HEK293 (cell line): ENCODE measurements around the gene SPATA4.

ENCODE experiments used
- CTCF ChIA-PET: fragments of 350-600 bp; formaldehyde crosslinking; extraction: SDS; loops from one replicate; lab custom pipeline; 2021; ENCODE audit warnings: antibody characterized with exemption; lab: Yijun Ruan, JAX
- POLR2A ChIA-PET: fragments of 300-600 bp; formaldehyde crosslinking; extraction: SDS; loops from one replicate; lab custom pipeline; 2020; ENCODE audit warnings: antibody characterized with exemption, inconsistent platforms; lab: Yijun Ruan, JAX
- H3K27ac ChIP-seq: fragments of 200-500 bp; sonication (Bioruptor generic); 2 replicates; pipeline ENCODE4 v1.5.1; 2014; ENCODE audit warnings: low read depth, low read length, control low read depth, inconsistent platforms; ENCODE audit errors: extremely low read depth
- H3K36me3 ChIP-seq, 2 experiments: fragments of 200-500 bp in 1 of 2; sonication (Bioruptor generic) in 1 of 2; 1 replicate in 1 of 2; 2 replicates in 1 of 2; pipeline ENCODE4 v1.5.1; 2014 to 2017; ENCODE audit warnings: inconsistent platforms in 2 of 2, low read length in 2 of 2; ENCODE audit not compliant: control insufficient read depth in 2 of 2, insufficient read depth in 1 of 2
- H3K4me1 ChIP-seq: fragments of 200-500 bp; sonication (Bioruptor generic); 2 replicates; pipeline ENCODE4 v1.5.1; 2014; ENCODE audit warnings: mild to moderate bottlenecking, low read length, inconsistent platforms; ENCODE audit not compliant: control insufficient read depth, insufficient read depth
- H3K4me3 ChIP-seq: 2 replicates; pipeline ENCODE4 v1.5.1; 2011; ENCODE audit warnings: low read depth, mild to moderate bottlenecking, control low read depth, low read length, moderate library complexity
- H3K9me3 ChIP-seq: fragments of 200-500 bp; sonication (Bioruptor generic); 2 replicates; pipeline ENCODE4 v1.5.1; 2014; ENCODE audit warnings: low read depth, low read length, inconsistent platforms; ENCODE audit not compliant: control insufficient read depth, insufficient read depth
- EGR2 ChIP-seq: fragments of 450-650 bp; formaldehyde crosslinking; IDR thresholded peaks from 2 replicates; pipeline ENCODE4 v1.5.1; 2016; ENCODE audit warnings: low read depth, missing biosample characterization, missing genetic modification characterization
- GLIS1 ChIP-seq: fragments of 450-650 bp; formaldehyde crosslinking; IDR thresholded peaks from 2 replicates; pipeline ENCODE4 v1.5.1; 2016; ENCODE audit warnings: missing biosample characterization, missing genetic modification characterization
- KLF9 ChIP-seq: fragments of 450-650 bp; formaldehyde crosslinking; IDR thresholded peaks from 2 replicates; pipeline ENCODE4 v1.5.1; 2016; ENCODE audit warnings: missing biosample characterization, missing genetic modification characterization, low read depth
- MZF1 ChIP-seq: fragments of 450-650 bp; formaldehyde crosslinking; IDR thresholded peaks from 2 replicates; pipeline ENCODE4 v1.5.1; 2017; ENCODE audit warnings: missing biosample characterization, missing genetic modification characterization, borderline replicate concordance
- SP2 ChIP-seq: fragments of 450-650 bp; formaldehyde crosslinking; IDR thresholded peaks from 2 replicates; pipeline ENCODE4 v1.5.1; 2016; ENCODE audit warnings: missing biosample characterization, missing genetic modification characterization
- SP3 ChIP-seq: fragments of 450-650 bp; formaldehyde crosslinking; IDR thresholded peaks from 2 replicates; pipeline ENCODE4 v1.5.1; 2016; ENCODE audit warnings: missing biosample characterization, missing genetic modification characterization
- YY2 ChIP-seq: fragments of 450-650 bp; formaldehyde crosslinking; IDR thresholded peaks from 2 replicates; pipeline ENCODE4 v1.5.1; 2016; ENCODE audit warnings: missing biosample characterization, missing genetic modification characterization
- ZBTB17 ChIP-seq: fragments of 450-650 bp; formaldehyde crosslinking; IDR thresholded peaks from 2 replicates; pipeline ENCODE4 v1.5.1; 2016; ENCODE audit warnings: missing biosample characterization, missing genetic modification characterization
- ZBTB20 ChIP-seq: fragments of 450-650 bp; formaldehyde crosslinking; IDR thresholded peaks from 2 replicates; pipeline ENCODE4 v1.5.1; 2016; ENCODE audit warnings: missing biosample characterization, missing genetic modification characterization
- ZIC2 ChIP-seq: fragments of 450-650 bp; formaldehyde crosslinking; IDR thresholded peaks from 2 replicates; pipeline ENCODE4 v1.5.1; 2016; ENCODE audit warnings: missing biosample characterization, missing genetic modification characterization
- ZNF404 ChIP-seq: fragments of 450-650 bp; formaldehyde crosslinking; IDR thresholded peaks from 2 replicates; pipeline ENCODE4 v1.5.1; 2017; ENCODE audit warnings: missing biosample characterization, missing genetic modification characterization
- ZNF426 ChIP-seq: fragments of 450-650 bp; formaldehyde crosslinking; IDR thresholded peaks from 2 replicates; pipeline ENCODE4 v1.5.1; 2017; ENCODE audit warnings: missing biosample characterization, missing genetic modification characterization, mild to moderate bottlenecking, inconsistent platforms, moderate library complexity
- ZNF473 ChIP-seq: fragments of 450-650 bp; formaldehyde crosslinking; IDR thresholded peaks from 2 replicates; pipeline ENCODE4 v1.5.1; 2017; ENCODE audit warnings: missing biosample characterization, missing genetic modification characterization
- ZNF548 ChIP-seq: fragments of 450-650 bp; formaldehyde crosslinking; IDR thresholded peaks from 2 replicates; pipeline ENCODE4 v1.5.1; 2016; ENCODE audit warnings: missing biosample characterization, missing genetic modification characterization
- TF ChIP-seq, protein P1 (sequence below): fragments of 450-650 bp; formaldehyde crosslinking; conservative IDR thresholded peaks from 2 replicates; pipeline ENCODE4 v1.5.1; 2016; ENCODE audit warnings: low read depth, missing biosample characterization, missing genetic modification characterization
- TF ChIP-seq, protein P2 (sequence below): fragments of 450-650 bp; formaldehyde crosslinking; IDR thresholded peaks from 2 replicates; pipeline ENCODE4 v1.5.1; 2017; ENCODE audit warnings: missing biosample characterization, missing genetic modification characterization
- TF ChIP-seq, protein P3 (sequence below): fragments of 450-650 bp; formaldehyde crosslinking; conservative IDR thresholded peaks from 2 replicates; pipeline ENCODE4 v1.5.1; 2016; ENCODE audit warnings: low read depth, missing biosample characterization, missing genetic modification characterization
- TF ChIP-seq, protein P4 (sequence below): fragments of 450-650 bp; formaldehyde crosslinking; IDR thresholded peaks from 2 replicates; pipeline ENCODE4 v1.5.1; 2016; ENCODE audit warnings: missing biosample characterization, missing genetic modification characterization
- TF ChIP-seq, protein P5 (sequence below): fragments of 450-650 bp; formaldehyde crosslinking; optimal IDR thresholded peaks from 2 replicates; pipeline ENCODE3; 2016; ENCODE audit warnings: missing biosample characterization, mild to moderate bottlenecking, missing genetic modification characterization
- TF ChIP-seq, protein P6 (sequence below): fragments of 450-650 bp; formaldehyde crosslinking; IDR thresholded peaks from 2 replicates; pipeline ENCODE4 v1.5.1; 2016; ENCODE audit warnings: missing biosample characterization, missing genetic modification characterization, borderline replicate concordance

Gene SPATA4

DNA sequence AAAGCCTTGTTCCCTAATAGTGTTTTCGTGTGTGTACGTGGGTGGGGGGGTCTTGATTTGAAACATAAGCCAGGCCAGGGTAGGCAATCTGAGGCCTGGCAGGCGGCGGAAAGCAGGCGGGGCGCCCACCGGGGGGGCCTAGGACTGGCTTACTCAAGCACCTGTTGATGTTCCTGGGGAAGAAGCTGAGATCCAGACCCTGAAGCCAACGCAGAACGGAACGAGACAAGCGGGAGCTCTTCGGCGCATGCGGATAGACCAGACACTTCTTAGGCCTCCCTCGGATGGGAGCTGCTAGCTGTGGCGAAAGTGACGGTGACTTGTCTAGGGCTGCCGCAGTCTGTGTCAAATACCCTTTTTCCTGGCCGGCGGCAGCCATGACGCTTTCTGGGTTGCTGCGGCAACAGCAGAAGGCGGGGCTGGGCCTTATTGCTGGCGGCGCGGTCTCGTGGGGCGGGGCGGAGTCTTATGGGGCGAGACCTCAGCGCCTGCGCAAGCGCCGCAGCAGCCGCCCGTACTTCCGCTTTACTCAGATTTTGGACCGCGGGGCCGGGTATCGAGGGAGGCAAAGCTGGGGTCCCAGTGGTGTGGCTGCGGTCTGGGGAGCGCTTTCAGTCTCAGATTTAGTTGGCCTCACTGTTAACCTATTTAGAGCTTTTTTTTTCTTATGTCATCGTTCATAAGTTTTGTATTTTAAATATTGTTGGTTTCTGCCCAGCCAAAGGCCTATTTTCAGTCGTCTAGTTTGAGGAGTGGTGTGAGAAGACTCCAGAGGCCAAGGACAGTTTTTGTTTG lies at the start of gene SPATA4:
TSS of gene SPATA4 (minus strand) at position 402 of the 795 bp plus-strand sequence. CDS start at position 379, 23 bp downstream.
- ChIA-PET POLR2A (no interaction called here), CTCF (interaction anchor here (1.1 kb wide), 1 partner anchor 11 kb away, joined by 4 read pairs; no protein-coding TSS in a partner anchor)
- Histone ChIP-seq H3K4me1 (peaks cover 5% of the 10 kb centered on the region; the same call in 1 of the 2 replicates), H3K9me3 (no peaks in the 10 kb centered on the region), H3K36me3 (no peaks in the 10 kb centered on the region), H3K4me3 (peak within 1 kb of the TSS; percentile 48), H3K27ac (peak within 1 kb of the TSS; percentile 48)
- TF ChIP-seq KLF9 (peak; percentile 48; the same call in 1 of the 2 replicates), ZNF473 (tag by site-specific recombination) (no peak), ZNF426 (no peak), EGR2 (tag by site-specific recombination) (no peak), SP2 (tag by site-specific recombination) (peak; percentile 54), MZF1 (tag by site-specific recombination) (no peak), SP3 (peak; percentile 45; the same call in 1 of the 2 replicates), ZNF404 (no peak), ZIC2 (tag by site-specific recombination) (peak; percentile 73), YY2 (tag by site-specific recombination) (peak; percentile 60; the same call in 1 of the 2 replicates), ZBTB20 (tag by site-specific recombination) (peak; percentile 96), ZBTB17 (tag by site-specific recombination) (peak; percentile 93), ZNF548 (no peak), GLIS1 (tag by site-specific recombination) (peak; percentile 66; the same call in 1 of the 2 replicates)
- TF ChIP-seq, protein P1, sequence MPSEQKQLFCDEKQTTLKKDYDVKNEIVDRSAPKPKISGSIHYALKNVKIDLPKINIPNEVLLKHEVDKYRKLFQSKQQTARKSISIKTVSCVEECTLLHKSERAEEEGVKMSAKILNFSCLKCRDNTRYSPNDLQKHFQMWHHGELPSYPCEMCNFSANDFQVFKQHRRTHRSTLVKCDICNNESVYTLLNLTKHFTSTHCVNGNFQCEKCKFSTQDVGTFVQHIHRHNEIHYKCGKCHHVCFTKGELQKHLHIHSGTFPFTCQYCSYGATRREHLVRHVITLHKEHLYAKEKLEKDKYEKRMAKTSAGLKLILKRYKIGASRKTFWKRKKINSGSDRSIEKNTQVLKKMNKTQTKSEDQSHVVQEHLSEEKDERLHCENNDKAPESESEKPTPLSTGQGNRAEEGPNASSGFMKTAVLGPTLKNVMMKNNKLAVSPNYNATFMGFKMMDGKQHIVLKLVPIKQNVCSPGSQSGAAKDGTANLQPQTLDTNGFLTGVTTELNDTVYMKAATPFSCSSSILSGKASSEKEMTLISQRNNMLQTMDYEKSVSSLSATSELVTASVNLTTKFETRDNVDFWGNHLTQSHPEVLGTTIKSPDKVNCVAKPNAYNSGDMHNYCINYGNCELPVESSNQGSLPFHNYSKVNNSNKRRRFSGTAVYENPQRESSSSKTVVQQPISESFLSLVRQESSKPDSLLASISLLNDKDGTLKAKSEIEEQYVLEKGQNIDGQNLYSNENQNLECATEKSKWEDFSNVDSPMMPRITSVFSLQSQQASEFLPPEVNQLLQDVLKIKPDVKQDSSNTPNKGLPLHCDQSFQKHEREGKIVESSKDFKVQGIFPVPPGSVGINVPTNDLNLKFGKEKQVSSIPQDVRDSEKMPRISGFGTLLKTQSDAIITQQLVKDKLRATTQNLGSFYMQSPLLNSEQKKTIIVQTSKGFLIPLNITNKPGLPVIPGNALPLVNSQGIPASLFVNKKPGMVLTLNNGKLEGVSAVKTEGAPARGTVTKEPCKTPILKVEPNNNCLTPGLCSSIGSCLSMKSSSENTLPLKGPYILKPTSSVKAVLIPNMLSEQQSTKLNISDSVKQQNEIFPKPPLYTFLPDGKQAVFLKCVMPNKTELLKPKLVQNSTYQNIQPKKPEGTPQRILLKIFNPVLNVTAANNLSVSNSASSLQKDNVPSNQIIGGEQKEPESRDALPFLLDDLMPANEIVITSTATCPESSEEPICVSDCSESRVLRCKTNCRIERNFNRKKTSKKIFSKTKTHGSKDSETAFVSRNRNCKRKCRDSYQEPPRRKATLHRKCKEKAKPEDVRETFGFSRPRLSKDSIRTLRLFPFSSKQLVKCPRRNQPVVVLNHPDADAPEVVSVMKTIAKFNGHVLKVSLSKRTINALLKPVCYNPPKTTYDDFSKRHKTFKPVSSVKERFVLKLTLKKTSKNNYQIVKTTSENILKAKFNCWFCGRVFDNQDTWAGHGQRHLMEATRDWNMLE (tag by site-specific recombination), result peak; percentile 60; the same call in 1 of the 2 replicates
- TF ChIP-seq, protein P2, sequence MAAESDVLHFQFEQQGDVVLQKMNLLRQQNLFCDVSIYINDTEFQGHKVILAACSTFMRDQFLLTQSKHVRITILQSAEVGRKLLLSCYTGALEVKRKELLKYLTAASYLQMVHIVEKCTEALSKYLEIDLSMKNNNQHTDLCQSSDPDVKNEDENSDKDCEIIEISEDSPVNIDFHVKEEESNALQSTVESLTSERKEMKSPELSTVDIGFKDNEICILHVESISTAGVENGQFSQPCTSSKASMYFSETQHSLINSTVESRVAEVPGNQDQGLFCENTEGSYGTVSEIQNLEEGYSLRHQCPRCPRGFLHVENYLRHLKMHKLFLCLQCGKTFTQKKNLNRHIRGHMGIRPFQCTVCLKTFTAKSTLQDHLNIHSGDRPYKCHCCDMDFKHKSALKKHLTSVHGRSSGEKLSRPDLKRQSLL (tag by site-specific recombination), result no peak
- TF ChIP-seq, protein P3, sequence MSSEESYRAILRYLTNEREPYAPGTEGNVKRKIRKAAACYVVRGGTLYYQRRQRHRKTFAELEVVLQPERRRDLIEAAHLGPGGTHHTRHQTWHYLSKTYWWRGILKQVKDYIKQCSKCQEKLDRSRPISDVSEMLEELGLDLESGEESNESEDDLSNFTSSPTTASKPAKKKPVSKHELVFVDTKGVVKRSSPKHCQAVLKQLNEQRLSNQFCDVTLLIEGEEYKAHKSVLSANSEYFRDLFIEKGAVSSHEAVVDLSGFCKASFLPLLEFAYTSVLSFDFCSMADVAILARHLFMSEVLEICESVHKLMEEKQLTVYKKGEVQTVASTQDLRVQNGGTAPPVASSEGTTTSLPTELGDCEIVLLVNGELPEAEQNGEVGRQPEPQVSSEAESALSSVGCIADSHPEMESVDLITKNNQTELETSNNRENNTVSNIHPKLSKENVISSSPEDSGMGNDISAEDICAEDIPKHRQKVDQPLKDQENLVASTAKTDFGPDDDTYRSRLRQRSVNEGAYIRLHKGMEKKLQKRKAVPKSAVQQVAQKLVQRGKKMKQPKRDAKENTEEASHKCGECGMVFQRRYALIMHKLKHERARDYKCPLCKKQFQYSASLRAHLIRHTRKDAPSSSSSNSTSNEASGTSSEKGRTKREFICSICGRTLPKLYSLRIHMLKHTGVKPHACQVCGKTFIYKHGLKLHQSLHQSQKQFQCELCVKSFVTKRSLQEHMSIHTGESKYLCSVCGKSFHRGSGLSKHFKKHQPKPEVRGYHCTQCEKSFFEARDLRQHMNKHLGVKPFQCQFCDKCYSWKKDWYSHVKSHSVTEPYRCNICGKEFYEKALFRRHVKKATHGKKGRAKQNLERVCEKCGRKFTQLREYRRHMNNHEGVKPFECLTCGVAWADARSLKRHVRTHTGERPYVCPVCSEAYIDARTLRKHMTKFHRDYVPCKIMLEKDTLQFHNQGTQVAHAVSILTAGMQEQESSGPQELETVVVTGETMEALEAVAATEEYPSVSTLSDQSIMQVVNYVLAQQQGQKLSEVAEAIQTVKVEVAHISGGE (tag by site-specific recombination), result 0 out of 2 replicates have a peak, but pooled peaks have one; percentile 11
- TF ChIP-seq, protein P4, sequence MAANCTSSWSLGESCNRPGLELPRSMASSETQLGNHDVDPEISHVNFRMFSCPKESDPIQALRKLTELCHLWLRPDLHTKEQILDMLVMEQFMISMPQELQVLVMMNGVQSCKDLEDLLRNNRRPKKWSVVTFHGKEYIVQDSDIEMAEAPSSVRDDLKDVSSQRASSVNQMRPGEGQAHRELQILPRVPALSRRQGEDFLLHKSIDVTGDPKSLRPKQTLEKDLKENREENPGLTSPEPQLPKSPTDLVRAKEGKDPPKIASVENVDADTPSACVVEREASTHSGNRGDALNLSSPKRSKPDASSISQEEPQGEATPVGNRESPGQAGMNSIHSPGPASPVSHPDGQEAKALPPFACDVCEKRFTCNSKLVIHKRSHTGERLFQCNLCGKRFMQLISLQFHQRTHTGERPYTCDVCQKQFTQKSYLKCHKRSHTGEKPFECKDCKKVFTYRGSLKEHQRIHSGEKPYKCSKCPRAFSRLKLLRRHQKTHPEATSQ (tag by site-specific recombination), result no peak
- TF ChIP-seq, protein P5, sequence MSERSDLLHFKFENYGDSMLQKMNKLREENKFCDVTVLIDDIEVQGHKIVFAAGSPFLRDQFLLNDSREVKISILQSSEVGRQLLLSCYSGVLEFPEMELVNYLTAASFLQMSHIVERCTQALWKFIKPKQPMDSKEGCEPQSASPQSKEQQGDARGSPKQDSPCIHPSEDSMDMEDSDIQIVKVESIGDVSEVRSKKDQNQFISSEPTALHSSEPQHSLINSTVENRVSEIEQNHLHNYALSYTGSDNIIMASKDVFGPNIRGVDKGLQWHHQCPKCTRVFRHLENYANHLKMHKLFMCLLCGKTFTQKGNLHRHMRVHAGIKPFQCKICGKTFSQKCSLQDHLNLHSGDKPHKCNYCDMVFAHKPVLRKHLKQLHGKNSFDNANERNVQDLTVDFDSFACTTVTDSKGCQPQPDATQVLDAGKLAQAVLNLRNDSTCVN, result peak; percentile 48
- TF ChIP-seq, protein P6, sequence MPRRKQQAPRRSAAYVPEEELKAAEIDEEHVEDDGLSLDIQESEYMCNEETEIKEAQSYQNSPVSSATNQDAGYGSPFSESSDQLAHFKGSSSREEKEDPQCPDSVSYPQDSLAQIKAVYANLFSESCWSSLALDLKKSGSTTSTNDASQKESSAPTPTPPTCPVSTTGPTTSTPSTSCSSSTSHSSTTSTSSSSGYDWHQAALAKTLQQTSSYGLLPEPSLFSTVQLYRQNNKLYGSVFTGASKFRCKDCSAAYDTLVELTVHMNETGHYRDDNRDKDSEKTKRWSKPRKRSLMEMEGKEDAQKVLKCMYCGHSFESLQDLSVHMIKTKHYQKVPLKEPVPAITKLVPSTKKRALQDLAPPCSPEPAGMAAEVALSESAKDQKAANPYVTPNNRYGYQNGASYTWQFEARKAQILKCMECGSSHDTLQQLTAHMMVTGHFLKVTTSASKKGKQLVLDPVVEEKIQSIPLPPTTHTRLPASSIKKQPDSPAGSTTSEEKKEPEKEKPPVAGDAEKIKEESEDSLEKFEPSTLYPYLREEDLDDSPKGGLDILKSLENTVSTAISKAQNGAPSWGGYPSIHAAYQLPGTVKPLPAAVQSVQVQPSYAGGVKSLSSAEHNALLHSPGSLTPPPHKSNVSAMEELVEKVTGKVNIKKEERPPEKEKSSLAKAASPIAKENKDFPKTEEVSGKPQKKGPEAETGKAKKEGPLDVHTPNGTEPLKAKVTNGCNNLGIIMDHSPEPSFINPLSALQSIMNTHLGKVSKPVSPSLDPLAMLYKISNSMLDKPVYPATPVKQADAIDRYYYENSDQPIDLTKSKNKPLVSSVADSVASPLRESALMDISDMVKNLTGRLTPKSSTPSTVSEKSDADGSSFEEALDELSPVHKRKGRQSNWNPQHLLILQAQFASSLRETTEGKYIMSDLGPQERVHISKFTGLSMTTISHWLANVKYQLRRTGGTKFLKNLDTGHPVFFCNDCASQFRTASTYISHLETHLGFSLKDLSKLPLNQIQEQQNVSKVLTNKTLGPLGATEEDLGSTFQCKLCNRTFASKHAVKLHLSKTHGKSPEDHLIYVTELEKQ, result peak; percentile 12; the same call in 1 of the 2 replicates
